ENCODE measurements around the gene ALDH3B1.
A peak's percentile ranks its signal among the peaks of the same experiment; 100 is the strongest.

The ALDH3B1 gene

DNA sequence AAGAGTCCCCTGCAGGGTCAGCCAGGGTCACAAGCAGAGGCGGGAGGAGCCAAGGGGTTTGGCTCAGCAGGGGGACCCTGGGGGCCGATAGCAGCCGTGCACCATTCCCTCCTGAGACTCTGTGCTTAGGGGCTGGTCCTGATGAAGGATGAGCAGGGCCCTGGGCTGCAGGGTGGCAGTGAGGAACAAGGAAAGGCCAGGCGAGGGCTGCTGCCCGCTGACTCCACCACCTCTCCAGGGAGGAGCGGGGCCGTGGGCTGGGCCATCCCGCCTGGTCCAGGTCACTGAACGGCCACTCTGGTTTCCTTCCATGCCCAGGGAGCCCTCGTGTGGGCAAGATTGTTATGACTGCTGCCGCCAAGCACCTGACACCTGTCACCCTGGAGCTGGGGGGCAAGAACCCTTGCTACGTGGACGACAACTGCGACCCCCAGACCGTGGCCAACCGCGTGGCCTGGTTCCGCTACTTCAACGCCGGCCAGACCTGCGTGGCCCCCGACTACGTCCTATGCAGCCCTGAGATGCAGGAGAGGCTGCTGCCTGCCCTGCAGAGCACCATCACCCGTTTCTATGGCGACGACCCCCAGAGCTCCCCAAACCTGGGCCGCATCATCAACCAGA is 11.2 kb downstream of the ALDH3B1 start:
- no peak for DNase-seq (ENCODE audit: low read depth)
- no peak overlapping the region for H3K4me3 ChIP-seq (ENCODE audit: low read depth, low read length)
- peak; percentile 67 for TF ChIP-seq CTCF (IDR thresholded peaks at IDR 0.05; ENCODE audit: control insufficient read depth, extremely low read depth, insufficient read depth)

DNA sequence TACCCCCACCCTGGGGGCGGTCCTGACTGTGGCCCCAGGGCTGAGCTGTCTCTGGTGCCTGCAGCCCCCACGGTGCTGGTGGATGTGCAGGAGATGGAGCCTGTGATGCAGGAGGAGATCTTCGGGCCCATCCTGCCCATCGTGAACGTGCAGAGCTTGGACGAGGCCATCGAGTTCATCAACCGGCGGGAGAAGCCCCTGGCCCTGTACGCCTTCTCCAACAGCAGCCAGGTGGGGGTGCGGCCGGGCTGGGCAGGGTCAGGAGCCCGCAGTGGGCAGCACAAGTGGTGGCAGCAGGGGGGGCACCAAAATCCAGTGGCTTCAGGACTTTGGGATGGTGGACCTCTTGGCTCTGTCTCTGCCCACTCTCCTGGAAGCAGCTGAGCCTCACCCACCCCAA is 12.4 kb downstream of the ALDH3B1 start:
- no peak overlapping the region for H3K4me3 ChIP-seq (ENCODE audit: low read depth, low read length)
- no peak for TF ChIP-seq CTCF (IDR thresholded peaks at IDR 0.05; ENCODE audit: control insufficient read depth, extremely low read depth, insufficient read depth)
- DNase-seq (ENCODE audit: low read depth): no peak

GRCh38 chr11:68024508-68024907 is 14.4 kb downstream of the ALDH3B1 start:
- H3K4me3 ChIP-seq (ENCODE audit: low read depth, low read length): no peak overlapping the region
- DNase-seq (ENCODE audit: low read depth): no peak
- no peak for TF ChIP-seq CTCF (IDR thresholded peaks at IDR 0.05; ENCODE audit: control insufficient read depth, extremely low read depth, insufficient read depth)

- no peak for TF ChIP-seq CTCF (IDR thresholded peaks at IDR 0.05; ENCODE audit: control insufficient read depth, extremely low read depth, insufficient read depth)
- no peak for DNase-seq (ENCODE audit: low read depth)
- no peak overlapping the region for H3K4me3 ChIP-seq (ENCODE audit: low read depth, low read length)
Measured at GRCh38 chr11:68025047-68025446, 14.9 kb downstream of the ALDH3B1 start.

DNA sequence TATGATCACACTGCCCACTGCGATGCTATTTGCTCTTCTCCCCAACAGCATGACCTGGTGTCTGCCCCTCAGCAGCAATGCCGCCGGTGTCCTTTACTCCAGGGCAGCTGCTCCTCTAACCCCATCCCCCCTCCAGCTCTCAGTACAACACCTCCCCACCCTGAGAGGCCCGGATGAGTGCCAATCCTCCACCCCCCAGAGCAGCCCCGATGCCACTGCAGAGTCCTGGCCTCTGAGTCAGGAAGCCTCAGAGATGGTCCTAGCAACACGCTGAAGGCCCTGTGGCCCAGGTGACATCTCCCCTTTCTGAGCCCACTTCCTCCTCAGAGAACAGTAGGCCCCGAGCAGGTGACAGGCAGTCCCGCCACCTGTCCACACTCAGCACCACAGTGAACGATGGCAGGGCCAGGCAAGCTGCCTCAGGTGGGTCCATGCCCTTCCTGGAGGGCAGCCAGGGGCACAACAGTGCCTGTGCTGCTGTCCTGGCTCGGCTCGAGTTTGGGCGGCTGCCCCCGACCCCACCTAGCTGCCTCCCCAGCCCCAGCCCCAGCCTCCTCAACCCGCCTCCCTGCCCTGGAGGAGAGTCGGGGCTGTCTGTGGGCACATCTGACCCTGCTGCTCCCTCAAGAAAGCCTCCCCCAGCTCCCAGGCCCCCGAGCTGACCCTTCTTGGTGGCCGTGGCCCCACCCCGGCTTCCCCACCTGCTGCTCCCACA is 16.4 kb downstream of the ALDH3B1 start:
- no peak overlapping the region for H3K4me3 ChIP-seq (ENCODE audit: low read depth, low read length)
- DNase-seq (ENCODE audit: low read depth): no peak
- no peak for TF ChIP-seq CTCF (IDR thresholded peaks at IDR 0.05; ENCODE audit: control insufficient read depth, extremely low read depth, insufficient read depth)

GRCh38 chr11:68027667-68028066 is 17.5 kb downstream of the ALDH3B1 start:
- H3K4me3 ChIP-seq (ENCODE audit: low read depth, low read length): no peak overlapping the region
- TF ChIP-seq CTCF (IDR thresholded peaks at IDR 0.05; ENCODE audit: control insufficient read depth, extremely low read depth, insufficient read depth): no peak
- DNase-seq (ENCODE audit: low read depth): no peak
